B cell (primary cell): ENCODE results near the gene NPAS3. TPM values are rescaled to one million over a fixed set of nuclear protein-coding genes. Genes with fewer than 3 reads are reported as not detected.

Source experiments
- ATAC-seq: fragments of 200-7000 bp; cut with Tn5 transposase; one replicate; pipeline ENCODE4 v1.10.0; 2021; ENCODE audit warnings: low read depth, mild to moderate bottlenecking, moderate number of reproducible peaks, moderate library complexity
- CTCF ChIA-PET: fragments of 350-600 bp; sonication (Branson Sonifier 250); formaldehyde crosslinking; loops from one replicate; lab custom pipeline; 2021; ENCODE audit warnings: antibody characterized with exemption, inconsistent platforms; lab: Charles Lee
- POLR2A ChIA-PET: fragments of 350-600 bp; sonication (Branson Sonifier 250); formaldehyde crosslinking; loops from one replicate; lab custom pipeline; 2021; ENCODE audit warnings: antibody characterized with exemption; lab: Charles Lee
- DNase-seq: peaks from one replicate; pipeline ENCODE4 v3.0.0; 2013
- H2AFZ ChIP-seq: 2 replicates; pipeline ENCODE4 v1.6.1; 2012; ENCODE audit warnings: mild to moderate bottlenecking, low read depth, low read length; ENCODE audit not compliant: insufficient read depth, poor library complexity, severe bottlenecking
- H3K27ac ChIP-seq, 2 donors: 1 replicate in 1 of 2; 2 replicates in 1 of 2; pipeline ENCODE4 v1.5.1; 2012 to 2013; ENCODE audit warnings: low read length in 2 of 2, mild to moderate bottlenecking in 2 of 2, moderate library complexity in 1 of 2
- H3K27me3 ChIP-seq, 4 experiments: fragments of 200-600 bp in 1 of 4; sonication (generic) in 1 of 4; replicated peaks in 1 of 4; 1 replicate in 2 of 4; 2 replicates in 2 of 4; pipeline versions ENCODE4 v1.6.1 to v1.7.0; 2013 to 2016; ENCODE audit warnings: low read length in 3 of 4, mild to moderate bottlenecking in 2 of 4, mixed read lengths in 1 of 4, moderate library complexity in 1 of 4; ENCODE audit not compliant: insufficient read depth in 4 of 4, control insufficient read depth in 3 of 4; ENCODE audit errors: control extremely low read depth in 1 of 4
- H3K36me3 ChIP-seq, 2 experiments: replicated peaks in 1 of 2; 1 replicate in 1 of 2; 2 replicates in 1 of 2; pipeline versions ENCODE4 v1.6.1 to v1.7.1; 2013; ENCODE audit warnings: low read length in 1 of 2; ENCODE audit not compliant: insufficient read depth in 2 of 2, control insufficient read depth in 1 of 2; ENCODE audit errors: control extremely low read depth in 1 of 2, extremely low read depth in 1 of 2
- H3K4me1 ChIP-seq, 2 donors: fragments of 200-600 bp in 1 of 2; sonication (generic) in 1 of 2; 1 replicate in 1 of 2; 2 replicates in 1 of 2; pipeline versions ENCODE4 v1.5.1 to v1.6.1; 2013 to 2017; ENCODE audit warnings: low read length in 2 of 2; ENCODE audit not compliant: control insufficient read depth in 2 of 2, insufficient read depth in 2 of 2
- H3K4me2 ChIP-seq: replicated peaks from 2 replicates; pipeline ENCODE3; 2012; ENCODE audit warnings: mild to moderate bottlenecking, low read depth, low read length; ENCODE audit not compliant: poor library complexity, severe bottlenecking
- H3K4me3 ChIP-seq, 5 experiments: fragments of 200-600 bp in 1 of 5; sonication (generic) in 1 of 5; 1 replicate in 3 of 5; 2 replicates in 2 of 5; pipeline versions ENCODE4 v1.5.1 to v1.7.0; 2011 to 2016; ENCODE audit warnings: low read length in 4 of 5, mild to moderate bottlenecking in 4 of 5, low read depth in 2 of 5, control low read depth in 1 of 5, moderate library complexity in 1 of 5; ENCODE audit not compliant: insufficient read depth in 1 of 5; ENCODE audit errors: control extremely low read depth in 1 of 5, extremely low read depth in 1 of 5
- H3K79me2 ChIP-seq: fragments of 200-600 bp; sonication (generic); one replicate; pipeline ENCODE4 v1.6.0; 2016; ENCODE audit warnings: low read length; ENCODE audit not compliant: control insufficient read depth, insufficient read depth
- H3K9ac ChIP-seq: fragments of 200-600 bp; sonication (generic); 2 replicates; pipeline ENCODE4 v1.6.1; 2017; ENCODE audit warnings: mild to moderate bottlenecking, low read length, moderate library complexity
- H3K9me3 ChIP-seq, 3 donors: one replicate each; pipeline versions ENCODE4 v1.6.1 to v1.7.1; 2013; ENCODE audit warnings: low read length in 2 of 3; ENCODE audit not compliant: control insufficient read depth in 2 of 3, insufficient read depth in 1 of 3; ENCODE audit errors: control extremely low read depth in 1 of 3
- H4K20me1 ChIP-seq: 2 replicates; pipeline ENCODE4 v1.6.0; 2012; ENCODE audit warnings: mild to moderate bottlenecking, low read length; ENCODE audit not compliant: insufficient read depth, control insufficient read depth, poor library complexity, severe bottlenecking
- H3K27ac Mint-ChIP-seq: one replicate; pipeline ENCODE4 v1.8.0; 2021; ENCODE audit warnings: mixed read lengths
- H3K27me3 Mint-ChIP-seq: one replicate; pipeline ENCODE4 v1.8.0; 2021; ENCODE audit warnings: mixed read lengths
- H3K4me1 Mint-ChIP-seq: one replicate; pipeline ENCODE4 v1.8.0; 2021; ENCODE audit warnings: mixed read lengths
- H3K4me3 Mint-ChIP-seq: one replicate; pipeline ENCODE4 v1.8.0; 2021; ENCODE audit warnings: mixed read lengths
- H3K9me3 Mint-ChIP-seq: one replicate; pipeline ENCODE4 v1.8.0; 2022; ENCODE audit warnings: mixed read lengths; ENCODE audit not compliant: insufficient read depth
- EZH2 ChIP-seq: IDR thresholded peaks from 2 replicates; pipeline ENCODE4 v1.6.1; 2012; ENCODE audit warnings: borderline replicate concordance, low read depth, mild to moderate bottlenecking, moderate library complexity, low read length; ENCODE audit not compliant: insufficient read depth, poor library complexity, severe bottlenecking
- WGBS: methylation state at CpG from one replicate; pipeline ENCODE4 v1.1.5; 2013; ENCODE audit warnings: missing lambda C conversion rate; ENCODE audit not compliant: insufficient coverage; 5-methylcytosine and 5-hydroxymethylcytosine counted together
- intact Hi-C: fragments of 100-400 bp; cut with micrococcal nuclease; formaldehyde crosslinking; loops from one replicate; pipeline ENCODE4 v1.10.0; 2022
- polyA plus RNA-seq: library from polyadenylated mRNA; depleted of rRNA; stranded (reverse); fragments of >200 nt; gene quantifications from 2 replicates; pipeline ENCODE4 v1.2.3, GENCODE V29; 2012
- total RNA-seq, 2 donors: library from RNA; stranded (reverse); fragments of 120-200 nt in 1 of 2; gene quantifications; 1 replicate in 1 of 2; 2 replicates in 1 of 2; pipeline versions ENCODE4 v1.2.3 to v1.2.4, GENCODE V29; 2013 to 2022
- TF ChIP-seq, protein P1 (sequence below): fragments of 200-600 bp; IDR thresholded peaks from one replicate; pipeline ENCODE4 v1.8.0; 2022; ENCODE audit warnings: antibody characterized with exemption, mild to moderate bottlenecking

NPAS3 gene
- total and polyA plus RNA-seq, 2 donors (not counting 1 experiment from before 2014, with no cell fraction given), result not detected

DNA sequence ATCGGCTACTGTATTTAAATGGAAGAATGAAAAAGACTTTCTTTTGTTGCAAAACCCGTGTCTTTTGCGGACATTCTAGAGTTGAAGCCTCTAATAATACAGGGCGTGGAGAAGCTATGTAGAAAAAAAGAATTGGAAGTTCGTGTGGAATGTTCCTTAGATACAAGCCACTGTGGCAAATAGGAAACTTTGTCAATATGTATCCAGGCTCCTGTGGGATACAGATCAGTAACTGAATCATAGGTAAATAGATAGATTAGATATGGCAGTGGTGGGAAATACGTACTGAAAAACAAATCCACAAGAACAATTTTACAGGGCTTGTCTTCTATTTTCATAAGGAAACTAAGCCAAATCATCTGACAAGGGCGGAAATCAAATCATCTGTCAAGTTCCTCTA, 766.8 kb downstream of the NPAS3 start:
- TF ChIP-seq, protein P1, sequence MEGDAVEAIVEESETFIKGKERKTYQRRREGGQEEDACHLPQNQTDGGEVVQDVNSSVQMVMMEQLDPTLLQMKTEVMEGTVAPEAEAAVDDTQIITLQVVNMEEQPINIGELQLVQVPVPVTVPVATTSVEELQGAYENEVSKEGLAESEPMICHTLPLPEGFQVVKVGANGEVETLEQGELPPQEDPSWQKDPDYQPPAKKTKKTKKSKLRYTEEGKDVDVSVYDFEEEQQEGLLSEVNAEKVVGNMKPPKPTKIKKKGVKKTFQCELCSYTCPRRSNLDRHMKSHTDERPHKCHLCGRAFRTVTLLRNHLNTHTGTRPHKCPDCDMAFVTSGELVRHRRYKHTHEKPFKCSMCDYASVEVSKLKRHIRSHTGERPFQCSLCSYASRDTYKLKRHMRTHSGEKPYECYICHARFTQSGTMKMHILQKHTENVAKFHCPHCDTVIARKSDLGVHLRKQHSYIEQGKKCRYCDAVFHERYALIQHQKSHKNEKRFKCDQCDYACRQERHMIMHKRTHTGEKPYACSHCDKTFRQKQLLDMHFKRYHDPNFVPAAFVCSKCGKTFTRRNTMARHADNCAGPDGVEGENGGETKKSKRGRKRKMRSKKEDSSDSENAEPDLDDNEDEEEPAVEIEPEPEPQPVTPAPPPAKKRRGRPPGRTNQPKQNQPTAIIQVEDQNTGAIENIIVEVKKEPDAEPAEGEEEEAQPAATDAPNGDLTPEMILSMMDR, result no peak
- no peak for TF ChIP-seq EZH2
- H3K4me2 ChIP-seq, result no peak overlapping the region
- H3K9me3 ChIP-seq, result no peaks in the 10 kb centered on the region
- POLR2A ChIA-PET, result no interaction called here
- Mint-ChIP-seq H3K27ac (no peak overlapping the region), H3K4me1 (no peaks in the 10 kb centered on the region), H3K4me3 (no peak overlapping the region), H3K27me3 (peaks cover 2% of the 10 kb centered on the region), H3K9me3 (no peaks in the 10 kb centered on the region)
- CTCF ChIA-PET, result interaction anchor here (0.5 kb wide), 1 partner anchor 11 kb away, joined by 4 read pairs; no protein-coding TSS in a partner anchor
- H3K79me2 ChIP-seq, result no peaks in the 10 kb centered on the region
- no peak overlapping the region for H3K4me3 ChIP-seq
- no peaks in the 10 kb centered on the region for H4K20me1 ChIP-seq
- WGBS, result 100% methylated on average over 3 of the region's 7 CpGs
- H3K4me1 ChIP-seq, result no peaks in the 10 kb centered on the region
- no peaks in the 10 kb centered on the region for H3K36me3 ChIP-seq
- ATAC-seq, result no peak
- H3K9ac ChIP-seq, result no peak overlapping the region
- DNase-seq, result no peak
- no peaks in the 10 kb centered on the region for H3K27me3 ChIP-seq
- no peak overlapping the region for H3K27ac ChIP-seq
- H2AFZ ChIP-seq, result no peak overlapping the region
- intact Hi-C loops, result no loop called here

DNA sequence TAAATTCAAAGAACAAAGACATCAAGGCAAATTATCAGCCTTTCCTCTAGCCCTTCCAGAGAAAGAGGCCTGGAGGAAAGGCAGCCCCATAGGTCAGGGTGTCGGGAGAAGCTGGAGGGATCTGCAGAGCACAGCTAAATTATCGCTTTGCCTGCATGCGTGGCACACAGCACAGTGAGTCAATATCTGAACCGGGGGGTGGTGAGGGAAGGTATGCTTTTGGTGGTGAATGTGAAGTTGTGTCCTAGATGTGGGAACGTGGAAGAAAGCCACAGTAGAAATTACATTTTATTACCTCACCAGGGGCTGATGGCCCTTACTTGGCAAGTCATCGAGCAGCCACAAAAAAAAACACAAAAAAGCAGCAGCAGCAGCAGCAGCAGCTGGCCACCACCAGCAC, 769.0 kb downstream of the NPAS3 start:
- Mint-ChIP-seq H3K4me1 (no peaks in the 10 kb centered on the region), H3K9me3 (no peaks in the 10 kb centered on the region), H3K27me3 (peaks cover 2% of the 10 kb centered on the region), H3K4me3 (no peak overlapping the region), H3K27ac (no peak overlapping the region)
- no peaks in the 10 kb centered on the region for H3K79me2 ChIP-seq
- no peak overlapping the region for H3K9ac ChIP-seq
- no peak for TF ChIP-seq EZH2
- TF ChIP-seq, protein P1, result no peak
- H4K20me1 ChIP-seq, result no peaks in the 10 kb centered on the region
- H2AFZ ChIP-seq, result no peak overlapping the region
- no peak for ATAC-seq
- H3K36me3 ChIP-seq, result no peaks in the 10 kb centered on the region
- intact Hi-C loops, result no loop called here
- no peak overlapping the region for H3K27ac ChIP-seq
- ChIA-PET CTCF (no interaction called here), POLR2A (no interaction called here)
- no peaks in the 10 kb centered on the region for H3K27me3 ChIP-seq
- 89% methylated on average over 5 of the region's 6 CpGs for WGBS
- no peaks in the 10 kb centered on the region for H3K4me1 ChIP-seq
- DNase-seq, result no peak
- H3K4me2 ChIP-seq, result no peak overlapping the region
- no peak overlapping the region for H3K4me3 ChIP-seq
- peaks cover 0 to 4% (median 0%) of the 10 kb centered on the region in 3 donors for H3K9me3 ChIP-seq
